ENCODE data around the gene RPS6KA5.

DNA sequence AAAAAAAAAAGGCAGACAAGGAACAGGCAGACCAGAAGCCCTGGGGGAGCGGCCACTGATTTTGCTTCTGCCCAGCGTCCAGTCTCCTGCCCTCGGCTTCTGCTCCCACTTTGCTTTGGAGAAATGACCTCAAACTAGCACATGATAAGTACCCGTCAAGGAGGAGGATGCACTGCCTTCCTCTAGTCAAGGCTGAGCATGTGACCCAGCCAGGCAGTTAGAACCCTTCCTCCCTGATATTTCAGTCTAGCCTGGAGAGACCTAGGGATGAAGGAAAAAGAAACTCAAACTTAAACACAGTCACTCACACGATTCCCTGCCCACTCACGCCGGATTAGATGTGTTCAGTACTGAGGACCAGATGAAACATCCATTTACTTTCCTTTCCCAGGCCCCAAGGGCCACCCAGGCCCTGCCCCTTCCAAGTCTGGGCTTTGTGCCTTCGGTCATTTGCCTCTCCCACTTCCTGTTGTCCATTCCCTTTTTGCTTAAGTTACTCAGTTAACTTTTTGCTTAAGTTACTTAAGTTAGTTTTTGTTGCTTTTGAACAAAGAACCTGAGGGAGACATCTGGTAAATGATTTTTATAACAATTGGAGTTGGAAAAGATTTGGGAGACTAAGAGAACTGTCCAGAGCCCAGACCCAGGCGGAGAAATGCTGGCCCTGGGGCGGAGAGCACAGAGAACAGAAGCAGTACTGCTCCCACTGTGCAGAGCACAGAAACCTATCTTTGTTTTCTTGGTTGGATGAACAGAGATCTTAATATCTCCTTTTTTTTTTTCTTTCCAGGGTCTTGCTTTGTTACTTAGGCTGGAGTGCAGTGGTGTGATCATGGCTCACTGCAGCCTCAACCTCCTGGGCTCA lies 221.2 kb downstream of the RPS6KA5 start:
- TF ChIP-seq CTCF (IDR thresholded peaks at IDR 0.05; ENCODE audit: borderline replicate concordance, extremely low read depth, low read length, poor library complexity, severe bottlenecking) (no peak), EZH2 (IDR thresholded peaks at IDR 0.05; ENCODE audit: borderline replicate concordance, low read depth, low read length, severe bottlenecking) (no peak)
